GDM1 (cell line): ENCODE results near the gene MACROD2.

Experiments used
- DNase-seq: peaks from one replicate; lab custom pipeline; 2025; lab: John Stamatoyannopoulos, UW

MACROD2 gene

DNA sequence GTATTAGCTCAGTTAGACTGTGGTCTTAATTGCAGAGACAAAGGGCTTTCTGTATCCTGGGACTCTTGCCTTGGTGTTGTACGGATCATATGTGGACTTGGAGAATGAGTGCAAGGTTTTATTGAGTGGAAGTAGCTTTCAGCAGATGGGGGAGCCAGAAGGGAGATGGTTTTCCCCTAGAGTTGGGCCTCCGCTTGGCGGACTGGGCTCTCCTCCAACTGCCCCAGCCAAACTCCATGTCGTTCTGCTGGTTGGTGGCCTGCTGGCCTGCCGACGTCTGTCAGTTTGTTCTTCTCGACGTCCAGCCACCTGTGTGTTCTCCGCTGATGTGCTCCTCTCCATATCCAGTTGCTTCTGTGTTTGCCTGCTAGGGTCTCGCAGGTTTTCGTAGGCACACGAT is 531.6 kb downstream of the MACROD2 start:
- DNase-seq = no peak

DNA sequence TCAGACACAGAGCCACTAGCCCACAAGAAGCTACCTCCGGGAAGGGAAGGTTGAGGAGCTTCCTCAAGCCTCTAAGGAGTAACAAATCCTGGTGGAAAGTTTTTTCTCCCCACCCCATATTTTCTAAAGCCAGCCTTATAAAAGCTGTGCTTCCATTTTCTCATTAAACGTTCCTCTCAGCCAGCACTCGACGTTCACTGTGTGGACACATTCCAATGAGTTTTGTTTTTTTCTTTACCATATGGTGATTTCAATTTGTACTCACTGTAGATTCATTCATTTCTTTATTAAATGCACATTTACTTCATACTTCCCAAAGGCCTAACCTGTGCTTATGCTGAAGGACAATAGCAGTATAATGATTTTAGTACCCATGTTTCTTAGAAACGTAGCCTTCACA is 536.5 kb downstream of the MACROD2 start:
- DNase-seq = no peak

DNA sequence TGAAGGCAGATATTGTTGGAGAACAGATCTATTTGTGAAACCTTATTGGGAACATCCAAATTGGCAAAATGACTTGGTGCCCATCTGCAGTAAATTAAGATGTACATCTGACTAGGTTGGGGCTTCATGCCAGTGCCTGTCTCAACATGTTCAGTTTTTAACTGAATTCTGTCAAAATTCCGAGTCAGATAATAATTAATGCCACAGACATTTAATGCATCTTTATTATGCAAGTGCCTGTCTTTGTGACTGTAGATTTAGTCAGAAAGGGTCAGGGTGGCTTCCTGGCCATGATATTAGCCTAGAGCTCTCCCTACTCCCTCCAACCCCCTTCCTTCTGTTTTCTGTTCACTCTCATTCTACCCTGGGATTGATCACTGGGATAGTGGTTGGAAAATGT is 541.4 kb downstream of the MACROD2 start:
- no peak for DNase-seq

DNA sequence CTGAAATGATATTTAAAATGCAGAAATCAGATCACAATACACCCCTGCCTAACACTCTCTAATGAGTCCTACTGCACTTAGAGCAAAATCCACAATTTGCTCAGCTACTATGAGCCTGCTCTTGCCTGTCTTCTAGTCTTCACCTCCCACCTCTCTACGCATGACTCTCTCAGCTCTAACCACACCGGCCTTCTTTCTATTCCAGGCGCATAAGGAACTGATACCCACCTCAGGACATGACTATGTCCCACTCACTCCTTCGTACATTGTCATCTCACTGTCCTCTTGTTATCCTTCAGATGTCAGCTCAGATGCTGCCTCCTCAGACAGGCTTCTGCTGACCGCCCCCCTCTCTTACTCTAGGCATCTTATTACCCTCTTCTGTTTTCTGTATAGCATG is 543.1 kb downstream of the MACROD2 start:
- no peak for DNase-seq

DNA sequence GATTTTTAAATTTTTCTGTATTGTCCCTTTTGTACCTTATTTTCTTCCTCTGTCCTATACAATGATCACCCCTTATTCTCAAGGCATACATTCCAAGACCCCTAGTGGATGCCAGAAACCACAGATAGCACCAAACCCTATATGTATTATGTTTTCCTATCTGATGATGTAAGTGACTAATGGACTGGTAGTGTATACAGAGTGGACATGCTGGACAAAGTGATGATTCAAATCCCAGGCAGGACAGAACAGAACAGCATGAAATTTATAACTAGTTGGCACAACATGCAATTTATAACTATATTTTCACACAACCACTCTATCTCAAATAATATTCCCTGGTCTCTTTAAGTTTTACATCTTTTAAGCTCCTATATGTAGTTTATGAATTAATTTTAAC is 547.7 kb downstream of the MACROD2 start:
- no peak for DNase-seq

DNA sequence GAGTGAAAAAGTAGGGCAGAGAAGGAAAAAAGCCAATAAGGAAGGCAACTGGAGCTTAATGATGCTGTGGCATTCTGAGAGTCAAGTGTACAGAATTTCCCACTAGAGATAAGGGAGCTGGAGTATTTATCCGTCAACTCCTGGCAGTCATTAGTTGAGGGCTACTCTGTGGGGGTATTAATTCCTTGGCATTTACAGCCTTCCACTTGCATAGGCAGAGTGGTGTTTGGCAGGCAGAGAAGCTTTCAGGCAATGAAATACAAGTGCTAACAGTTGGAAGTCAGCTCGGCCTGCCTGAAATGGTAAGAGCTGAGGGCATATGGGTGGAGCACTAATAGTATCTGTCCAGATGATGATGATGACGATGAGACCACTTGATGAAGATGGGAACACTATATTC is 549.4 kb downstream of the MACROD2 start:
- no peak for DNase-seq

DNA sequence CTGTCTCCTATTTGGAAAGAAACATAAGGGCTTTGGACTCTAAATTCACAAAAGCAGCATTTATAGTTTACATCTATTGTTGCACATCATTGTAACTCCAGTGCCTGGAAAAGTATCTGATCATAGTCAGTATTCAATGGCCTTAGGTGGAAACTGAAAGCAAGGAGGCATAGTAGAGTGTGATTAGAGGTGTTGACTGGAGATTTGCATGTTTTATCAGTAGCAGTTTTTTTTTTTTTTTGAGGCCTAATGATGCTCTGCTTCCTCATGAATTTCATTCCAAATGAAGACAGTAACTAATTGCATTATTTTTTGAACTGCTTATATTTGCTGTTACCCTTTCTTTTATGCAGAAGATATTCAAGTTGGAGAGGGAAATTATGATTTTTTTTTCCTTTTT is 555.3 kb downstream of the MACROD2 start:
- DNase-seq = no peak

DNA sequence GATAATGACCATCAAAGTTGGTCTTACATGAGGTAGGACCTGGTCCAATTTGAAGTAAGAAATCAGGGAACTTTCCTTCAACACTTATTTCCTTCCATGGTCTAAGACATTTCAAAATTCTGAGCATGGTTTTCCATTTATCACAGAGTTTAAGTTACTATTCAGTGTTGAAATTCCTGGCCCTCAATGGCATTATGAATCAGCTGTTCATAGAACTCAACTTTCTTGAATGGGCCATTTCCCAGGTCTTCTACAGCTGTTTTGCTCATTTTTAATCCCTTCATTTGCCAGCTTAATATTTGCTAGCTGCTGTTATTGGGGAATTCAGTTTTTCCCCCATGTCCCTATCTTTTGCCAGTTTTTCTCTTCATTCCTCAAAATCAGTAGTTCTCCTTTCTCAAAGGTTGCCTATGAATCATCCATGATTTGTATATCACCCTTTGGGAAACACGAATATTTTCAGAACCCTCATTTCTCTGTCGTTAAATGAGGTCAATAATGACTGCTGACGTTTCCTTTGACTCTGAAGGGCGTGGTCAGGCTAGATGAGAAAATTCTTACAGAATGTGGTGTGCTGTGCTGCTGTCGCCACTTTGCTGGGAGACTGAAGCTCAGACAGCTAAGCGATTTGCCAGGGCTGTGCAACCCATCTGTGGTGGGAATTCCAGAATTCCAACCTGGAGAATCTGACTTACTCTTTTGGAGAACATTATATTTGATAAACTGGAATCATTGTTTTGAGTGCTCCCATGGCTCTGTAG is 558.6 kb downstream of the MACROD2 start:
- DNase-seq = no peak

DNA sequence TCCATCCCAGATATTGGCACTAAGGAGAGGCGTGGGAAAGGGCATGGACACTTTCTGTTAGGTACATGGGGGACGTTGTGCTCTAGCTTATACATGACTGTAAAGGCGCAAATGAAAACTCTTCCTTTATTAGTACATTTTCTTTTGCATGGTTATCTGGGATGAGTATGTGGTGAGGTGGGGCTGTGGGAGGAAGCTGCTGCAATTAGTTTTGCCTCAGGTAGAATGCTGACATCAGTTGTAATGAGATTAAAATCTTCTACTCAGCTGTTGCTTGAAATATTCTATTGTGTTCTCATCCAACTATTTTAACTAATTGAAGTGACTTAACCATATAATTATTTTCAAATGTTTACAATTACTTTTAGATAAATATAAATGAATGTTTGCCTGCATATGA is 560.4 kb downstream of the MACROD2 start:
- no peak for DNase-seq

DNA sequence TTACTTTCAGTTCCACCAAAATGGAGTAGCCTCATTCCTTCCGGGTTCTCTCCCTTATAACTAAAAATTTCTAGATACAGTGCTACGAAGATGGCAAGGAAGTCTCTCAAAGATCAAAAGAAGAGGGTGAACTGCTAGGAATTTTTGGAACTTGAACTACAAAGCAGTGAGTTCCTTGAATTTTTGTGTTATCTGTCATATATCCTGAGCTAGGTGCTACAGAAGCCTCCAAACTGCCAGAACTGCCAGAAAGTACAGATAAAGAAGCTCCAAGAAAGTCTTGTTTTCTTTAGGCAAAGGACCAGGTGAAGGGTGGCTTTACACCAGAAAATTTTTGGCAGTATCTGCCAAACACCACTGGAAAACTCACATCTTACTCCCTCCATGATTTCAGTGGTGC is 560.9 kb downstream of the MACROD2 start:
- no peak for DNase-seq

DNA sequence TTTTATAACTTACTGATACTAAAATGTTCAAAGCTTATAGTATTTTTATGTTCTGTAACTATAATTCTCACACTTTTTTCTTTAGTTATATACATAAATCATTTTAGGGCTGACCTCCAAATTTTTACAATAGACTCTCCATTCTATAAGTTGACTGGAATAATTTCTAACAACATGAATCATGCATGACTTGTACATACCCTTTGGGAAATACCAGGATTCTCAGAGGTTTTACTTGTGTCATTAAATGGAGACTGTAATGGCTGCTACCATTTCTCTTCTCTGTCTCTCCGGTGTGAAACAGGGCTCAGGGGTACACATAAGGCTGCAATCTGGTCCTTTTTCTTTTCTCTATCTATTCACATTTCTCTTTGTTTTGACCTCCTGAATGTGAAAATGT is 564.3 kb downstream of the MACROD2 start:
- no peak for DNase-seq

DNA sequence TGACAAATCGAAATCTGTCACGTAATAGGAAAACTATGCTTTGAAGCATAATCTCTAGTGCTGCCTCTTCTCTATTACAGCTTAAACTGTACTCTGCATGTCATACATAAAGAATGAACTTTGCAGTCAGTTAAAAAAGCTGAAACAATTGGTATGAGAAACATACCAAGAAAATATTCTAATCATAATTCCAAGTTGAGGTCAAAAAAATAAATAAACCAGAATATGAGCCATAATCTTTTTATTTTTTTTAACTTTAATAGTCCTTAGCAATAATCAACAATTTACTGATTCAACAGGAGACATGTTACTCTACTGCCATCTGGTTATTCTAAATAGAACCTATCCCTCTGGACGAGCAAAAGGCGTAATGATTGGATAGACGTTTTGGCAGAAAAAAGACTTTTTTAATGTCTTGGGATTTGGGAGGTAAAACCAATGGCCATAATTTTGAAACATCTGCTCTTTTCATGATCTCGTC is 566.5 kb downstream of the MACROD2 start:
- DNase-seq = no peak

DNA sequence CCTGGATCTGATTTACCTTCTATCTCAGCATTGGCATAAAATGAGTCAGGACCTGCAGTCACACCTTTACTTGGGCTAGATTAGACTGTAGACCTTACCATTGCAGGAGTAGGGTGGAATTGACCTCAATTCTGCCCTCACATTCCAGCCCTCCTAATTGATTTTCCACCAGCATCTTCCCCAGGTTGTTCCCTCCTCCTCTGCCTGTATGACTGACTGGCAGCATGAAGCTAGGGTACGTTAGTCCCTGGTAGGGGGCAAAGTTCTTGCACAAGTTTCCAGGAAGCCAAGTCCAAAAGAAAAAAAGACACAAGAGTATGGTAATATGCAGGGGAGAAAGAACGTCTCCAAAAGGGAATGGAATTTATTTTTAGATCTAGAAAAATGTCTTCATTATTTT is 567.7 kb downstream of the MACROD2 start:
- DNase-seq = no peak

DNA sequence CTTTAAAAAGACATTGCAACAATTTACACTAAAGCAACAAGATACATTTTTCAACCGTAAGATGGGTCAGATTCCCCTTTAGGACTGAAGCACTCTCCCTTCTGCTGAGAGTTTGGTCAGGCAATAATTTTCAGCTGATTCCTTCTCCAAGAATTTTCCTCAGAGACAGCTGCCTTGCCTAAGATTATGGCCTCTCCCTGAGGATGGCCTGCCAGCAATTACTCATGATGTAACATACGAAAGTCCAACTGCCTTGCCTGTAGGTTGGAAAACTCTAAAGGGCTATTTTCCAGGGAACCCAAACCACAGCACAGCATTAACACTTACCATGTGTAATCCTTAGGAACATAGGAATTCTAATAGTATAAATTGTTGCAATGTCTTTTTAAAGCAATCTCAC is 571.2 kb downstream of the MACROD2 start:
- no peak for DNase-seq

DNA sequence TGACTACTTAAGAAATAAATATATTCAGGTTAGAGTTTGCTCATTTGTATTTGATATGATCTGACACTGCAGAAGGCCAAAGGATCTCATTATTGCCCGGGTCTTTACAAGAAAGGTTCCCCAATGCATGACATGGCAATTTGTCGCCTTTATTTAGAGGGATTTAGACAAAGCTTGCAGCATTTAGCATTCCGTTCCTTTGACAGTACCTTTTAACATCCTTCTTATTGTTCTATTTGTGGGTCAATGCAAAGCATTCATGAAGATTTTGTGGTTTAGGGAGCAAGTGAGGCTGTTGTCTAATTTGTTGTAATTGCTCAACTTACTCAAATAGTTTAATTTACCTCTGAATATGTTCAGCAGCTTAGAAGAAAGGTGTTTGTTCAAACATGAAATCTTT is 572.9 kb downstream of the MACROD2 start:
- no peak for DNase-seq

DNA sequence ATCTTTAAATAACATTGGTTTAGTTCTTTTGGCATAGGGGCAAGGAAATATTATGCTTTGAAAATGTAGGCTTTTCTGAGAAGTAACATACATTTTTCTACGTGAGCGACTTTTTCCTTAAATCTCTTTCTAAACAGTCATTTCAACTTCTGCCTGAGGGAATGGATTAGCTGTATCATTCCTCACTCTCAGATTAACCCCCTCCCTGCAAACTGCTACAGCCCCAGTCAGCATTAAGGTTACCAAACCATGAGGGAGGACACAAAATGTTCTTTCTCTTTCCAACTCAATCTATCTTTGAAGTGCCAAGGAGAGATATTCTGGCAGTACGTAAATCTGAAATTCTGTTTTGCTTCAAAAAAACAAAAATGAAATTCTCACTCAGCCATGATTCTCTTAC is 573.4 kb downstream of the MACROD2 start:
- no peak for DNase-seq

DNA sequence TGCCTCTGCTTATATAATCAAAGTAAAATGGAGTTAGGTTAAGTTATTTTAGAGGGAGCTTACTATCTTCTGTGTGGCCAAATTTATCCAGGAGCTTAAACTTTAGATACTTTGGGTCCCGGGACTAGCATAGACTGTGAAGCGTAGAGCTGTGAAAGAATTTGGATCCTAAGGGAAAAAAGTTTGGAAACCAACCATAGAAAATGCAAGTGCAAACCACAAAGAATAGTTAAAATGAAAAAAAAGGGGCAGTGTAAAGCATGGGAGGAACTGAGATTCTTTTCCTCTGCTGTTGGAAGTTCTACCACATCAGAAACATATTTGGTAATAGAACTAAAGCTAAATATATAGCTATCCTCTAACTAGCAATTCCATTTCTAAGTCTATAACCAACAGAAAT is 574.3 kb downstream of the MACROD2 start:
- DNase-seq = no peak

DNA sequence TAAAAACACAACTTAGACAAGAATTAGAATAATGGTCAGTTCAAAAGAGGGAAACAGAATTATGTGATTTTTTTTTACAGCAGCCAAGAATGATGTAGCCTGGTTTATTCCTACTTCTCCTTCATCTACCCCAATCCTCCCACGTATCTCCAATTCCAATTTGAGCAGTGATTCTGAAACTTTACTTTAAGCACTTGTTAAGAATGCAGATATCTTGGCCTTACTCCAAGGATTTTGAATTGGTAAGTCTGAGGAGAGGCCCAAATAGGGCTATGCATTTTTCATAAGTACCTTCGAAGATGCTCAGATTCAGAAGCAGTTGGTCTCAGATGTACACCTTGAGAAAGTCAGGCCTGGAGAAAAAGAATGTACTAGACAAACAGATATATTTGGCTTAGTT is 575.5 kb downstream of the MACROD2 start:
- no peak for DNase-seq

DNA sequence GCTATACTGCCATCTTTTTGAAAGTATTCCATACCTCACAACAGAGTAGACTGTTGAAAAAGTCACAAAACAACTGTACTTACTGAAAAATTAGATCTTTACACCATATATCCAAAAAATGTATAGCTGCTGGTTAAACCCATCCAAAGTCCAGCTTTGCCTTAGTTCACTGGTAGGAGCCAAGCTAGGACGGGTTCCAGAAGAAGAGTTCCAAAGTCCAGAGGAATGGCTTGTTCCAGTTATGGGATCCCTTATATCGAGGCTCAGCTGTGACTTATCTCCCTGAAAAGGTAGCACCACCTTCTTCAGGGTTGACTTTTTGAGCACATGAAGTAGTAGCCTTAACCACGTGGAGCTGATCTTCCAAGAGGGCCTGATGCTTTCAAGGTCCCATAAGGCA is 578.4 kb downstream of the MACROD2 start:
- DNase-seq = no peak

DNA sequence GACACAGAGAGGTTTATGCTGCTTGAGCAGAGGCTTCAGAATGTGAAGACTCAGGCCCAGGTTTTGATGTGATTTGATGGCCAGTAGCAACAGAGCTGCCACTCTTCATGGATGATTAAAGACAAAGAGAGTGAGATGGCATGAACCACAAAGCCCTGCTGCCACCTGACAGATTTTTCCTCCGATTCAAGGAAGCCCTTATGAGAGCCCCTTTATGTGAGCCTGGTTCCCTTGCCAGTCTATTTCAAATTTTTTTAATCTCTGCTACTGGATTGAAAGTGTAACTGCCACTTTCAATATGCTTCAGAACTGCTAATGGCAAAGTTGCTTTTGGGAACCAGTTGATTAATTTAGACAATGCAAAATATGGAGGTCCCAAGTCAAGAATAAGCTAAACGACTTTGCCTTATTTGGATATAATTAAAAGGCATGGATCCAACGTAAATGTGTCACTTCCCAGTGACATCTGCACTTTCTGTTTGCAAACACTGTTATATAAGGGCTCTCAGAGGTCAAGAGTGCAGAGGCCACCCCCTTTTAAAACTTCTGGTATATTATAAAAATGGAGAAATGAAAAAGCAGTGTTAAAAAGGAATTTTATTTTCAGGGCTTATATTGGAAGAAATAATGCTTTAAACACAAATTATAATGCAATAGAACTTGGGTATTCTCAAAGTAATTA is 581.0 kb downstream of the MACROD2 start:
- DNase-seq = no peak

DNA sequence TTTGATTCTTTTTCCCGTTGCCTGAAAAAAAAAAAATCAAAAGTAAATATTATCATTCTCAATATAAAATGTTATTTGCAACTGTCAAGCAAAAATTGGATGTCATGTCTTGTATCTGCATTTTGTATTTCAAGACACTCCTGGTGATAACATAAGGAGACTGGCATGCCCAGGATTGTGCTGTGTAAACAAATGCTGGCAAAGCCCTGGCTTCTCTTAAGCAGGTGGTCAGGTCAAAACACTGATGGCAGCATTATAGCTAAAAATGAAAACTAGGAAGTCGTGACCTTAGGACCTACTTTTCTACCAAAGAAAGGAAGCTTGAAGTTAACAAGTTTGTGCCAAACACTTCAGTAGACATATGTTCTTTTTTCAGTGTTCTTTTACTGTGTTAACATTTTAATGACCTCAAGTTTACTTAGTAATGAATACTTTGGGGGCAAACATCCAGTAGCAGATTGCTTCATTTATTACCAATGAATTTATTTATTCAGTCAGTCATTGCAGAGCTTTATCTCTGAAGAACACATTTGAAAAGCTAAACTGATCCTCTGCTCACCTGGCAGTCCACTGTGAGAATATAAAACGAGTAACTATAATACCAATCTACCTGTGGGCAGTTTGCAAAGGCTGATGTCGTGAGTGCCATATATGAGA is 585.2 kb downstream of the MACROD2 start:
- DNase-seq = no peak

DNA sequence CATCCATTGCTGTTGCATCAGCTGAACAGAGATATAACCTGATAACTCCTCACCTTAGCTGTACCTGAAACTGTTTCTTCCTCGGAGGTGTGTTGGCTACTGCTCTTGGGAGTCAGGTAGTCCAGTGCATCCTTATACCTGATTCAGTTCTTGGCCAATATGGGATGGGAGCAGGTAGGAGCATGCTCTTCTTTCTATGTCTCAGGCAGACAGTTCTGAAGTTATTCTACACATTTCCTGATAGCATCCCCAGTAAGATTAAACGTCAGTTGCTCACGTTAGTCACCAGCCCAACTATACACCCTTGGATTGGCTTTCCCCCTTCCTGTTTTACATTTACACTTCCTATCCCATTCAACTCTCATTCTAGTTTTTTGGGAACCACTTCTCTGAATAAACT is 586.4 kb downstream of the MACROD2 start:
- DNase-seq = no peak

DNA sequence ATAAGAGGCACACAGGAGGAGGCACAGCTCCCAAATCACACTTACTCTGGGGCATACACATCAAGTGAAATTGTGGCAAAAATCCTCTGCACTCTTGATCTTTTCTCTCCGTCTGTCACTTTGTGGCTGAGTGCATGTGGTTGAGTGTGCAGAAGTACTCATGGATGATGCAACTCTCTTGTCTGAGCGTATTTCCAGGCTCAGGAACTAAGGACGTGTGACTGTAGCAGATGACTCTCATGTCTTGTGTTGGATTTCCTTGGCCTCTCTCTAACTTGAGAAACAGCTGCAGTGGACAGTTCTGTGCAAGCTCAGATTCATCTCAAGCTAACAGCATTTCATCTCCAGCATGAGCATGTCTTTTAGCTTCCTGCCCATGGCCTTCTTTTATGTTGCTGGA is 587.5 kb downstream of the MACROD2 start:
- DNase-seq = no peak
